ENCODE results near the gene CIAO2B. TPM values are rescaled to one million over a fixed set of nuclear protein-coding genes. Genes with fewer than 3 reads are reported as not detected.

CIAO2B gene
- polyA plus RNA-seq, 1 experiment, result 171 TPM

- no peak overlapping the region for H3K4me3 ChIP-seq (ENCODE audit: low read depth, low read length)
- ChIA-PET CTCF (interaction anchor here (0.7 to 5.4 kb wide), 10 partner anchors 11 to 258 kb away, joined by 3 to 118 read pairs (median 4); no protein-coding TSS in a partner anchor), POLR2A (no interaction called here)
- peak; percentile 61 for DNase-seq (ENCODE audit: low read depth)
- peaks cover 1% of the 10 kb centered on the region; the same call in 1 of the 2 replicates for H3K27me3 ChIP-seq (ENCODE audit: control insufficient read depth, insufficient read depth, low read length)
- H3K36me3 ChIP-seq (ENCODE audit: control insufficient read depth, insufficient read depth, low read length), result no peaks in the 10 kb centered on the region
- TF ChIP-seq, protein P1, sequence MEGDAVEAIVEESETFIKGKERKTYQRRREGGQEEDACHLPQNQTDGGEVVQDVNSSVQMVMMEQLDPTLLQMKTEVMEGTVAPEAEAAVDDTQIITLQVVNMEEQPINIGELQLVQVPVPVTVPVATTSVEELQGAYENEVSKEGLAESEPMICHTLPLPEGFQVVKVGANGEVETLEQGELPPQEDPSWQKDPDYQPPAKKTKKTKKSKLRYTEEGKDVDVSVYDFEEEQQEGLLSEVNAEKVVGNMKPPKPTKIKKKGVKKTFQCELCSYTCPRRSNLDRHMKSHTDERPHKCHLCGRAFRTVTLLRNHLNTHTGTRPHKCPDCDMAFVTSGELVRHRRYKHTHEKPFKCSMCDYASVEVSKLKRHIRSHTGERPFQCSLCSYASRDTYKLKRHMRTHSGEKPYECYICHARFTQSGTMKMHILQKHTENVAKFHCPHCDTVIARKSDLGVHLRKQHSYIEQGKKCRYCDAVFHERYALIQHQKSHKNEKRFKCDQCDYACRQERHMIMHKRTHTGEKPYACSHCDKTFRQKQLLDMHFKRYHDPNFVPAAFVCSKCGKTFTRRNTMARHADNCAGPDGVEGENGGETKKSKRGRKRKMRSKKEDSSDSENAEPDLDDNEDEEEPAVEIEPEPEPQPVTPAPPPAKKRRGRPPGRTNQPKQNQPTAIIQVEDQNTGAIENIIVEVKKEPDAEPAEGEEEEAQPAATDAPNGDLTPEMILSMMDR (IDR thresholded peaks at IDR 0.05; ENCODE audit: insufficient read depth, low read depth, low read length), result no peak
Measured at GRCh38 chr16:66926961-66927436, 7.2 kb downstream of the CIAO2B start.

DNA sequence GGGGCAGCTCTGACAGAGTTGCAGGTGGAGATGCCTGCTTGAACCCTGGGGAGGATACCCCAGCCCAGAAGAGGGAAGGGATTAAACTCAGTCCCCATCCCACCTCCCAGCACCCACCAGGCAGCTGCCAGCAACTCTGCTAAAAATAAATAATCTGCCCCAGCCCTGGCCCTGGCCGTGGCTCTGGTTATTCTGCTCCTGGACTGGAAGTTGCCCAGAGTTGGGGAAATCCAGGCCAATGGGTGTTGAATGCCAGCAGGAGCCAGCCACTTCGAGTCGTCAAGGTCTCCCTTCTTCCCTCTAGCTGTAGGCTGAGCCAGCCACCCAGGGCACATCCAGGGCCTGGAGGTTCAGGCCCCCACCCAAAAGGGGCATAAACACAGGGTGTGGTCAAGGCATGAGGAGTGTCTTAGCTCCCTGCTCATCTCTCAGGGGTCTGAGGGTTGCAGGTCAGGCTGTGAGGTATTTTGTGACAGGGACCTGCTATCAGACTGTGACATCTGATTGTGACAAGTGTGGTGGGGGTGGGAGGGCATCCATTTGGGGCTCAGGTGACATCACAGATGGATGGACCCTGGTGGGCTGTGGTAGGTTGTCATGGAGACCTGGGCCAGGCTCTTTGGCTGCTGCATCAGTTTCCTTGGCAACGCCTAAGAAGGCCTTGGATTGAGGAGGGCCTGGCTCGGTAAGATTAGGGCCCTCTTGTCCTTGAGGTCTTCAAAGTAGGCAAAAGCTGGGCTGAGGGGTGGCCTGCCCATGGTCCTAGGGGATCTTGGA is 7.8 kb downstream of the CIAO2B start:
- CTCF ChIA-PET, result interaction anchor here (0.7 to 5.4 kb wide), 8 partner anchors 16 to 259 kb away, joined by 3 to 118 read pairs (median 4); no protein-coding TSS in a partner anchor
- no peak overlapping the region for H3K4me3 ChIP-seq (ENCODE audit: low read depth, low read length)
- POLR2A ChIA-PET, result no interaction called here
- no peak for DNase-seq (ENCODE audit: low read depth)
- TF ChIP-seq, protein P1 (IDR thresholded peaks at IDR 0.05; ENCODE audit: insufficient read depth, low read depth, low read length), result no peak
- no peaks in the 10 kb centered on the region for H3K36me3 ChIP-seq (ENCODE audit: control insufficient read depth, insufficient read depth, low read length)
- H3K27me3 ChIP-seq (ENCODE audit: control insufficient read depth, insufficient read depth, low read length), result peaks cover 2% of the 10 kb centered on the region; the same call in 1 of the 2 replicates

DNA sequence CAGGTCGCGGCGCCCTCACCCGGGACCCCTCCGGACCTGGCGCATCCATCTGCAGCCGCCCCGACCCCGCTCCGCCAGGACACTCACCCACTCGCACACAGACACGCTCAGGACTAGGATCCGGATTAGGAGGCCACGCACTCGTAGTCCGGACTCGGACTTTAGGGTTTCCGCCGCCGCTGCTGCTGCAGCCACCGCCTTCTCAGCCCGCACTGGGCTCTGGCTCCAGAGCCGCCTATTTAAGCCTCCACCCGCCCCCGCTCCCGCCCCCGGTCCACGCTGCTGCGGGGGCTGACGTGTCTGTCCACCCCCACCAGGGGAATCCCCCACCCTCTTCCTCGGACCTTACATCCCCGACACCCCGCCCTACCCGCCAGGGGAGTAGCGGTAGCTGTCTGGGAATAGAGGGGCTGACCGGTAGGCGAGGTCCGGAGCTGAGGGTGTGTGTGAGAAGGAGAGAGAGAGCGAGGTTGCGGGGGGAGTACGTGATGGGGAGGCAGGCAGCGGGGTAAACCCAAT is 8.8 kb downstream of the CIAO2B start, which contains the start of gene RRAD:
RRAD (minus strand) TSS at position 214 of the 519 bp plus-strand sequence. CDS start 356 bp downstream, outside the sequence.
- H3K27me3 ChIP-seq (ENCODE audit: control insufficient read depth, insufficient read depth, low read length), result peaks cover 5% of the 10 kb centered on the region; the same call in 1 of the 2 replicates
- ChIA-PET POLR2A (no interaction called here), CTCF (interaction anchor here (1.8 to 5.4 kb wide), 2 partner anchors 29 to 38 kb away, joined by 4 to 118 read pairs; no protein-coding TSS in a partner anchor)
- DNase-seq (ENCODE audit: low read depth), result no peak
- no peaks in the 10 kb centered on the region for H3K36me3 ChIP-seq (ENCODE audit: control insufficient read depth, insufficient read depth, low read length)
- TF ChIP-seq, protein P1 (IDR thresholded peaks at IDR 0.05; ENCODE audit: insufficient read depth, low read depth, low read length), result no peak
- peak within 1 kb of the TSS; percentile 45 for H3K4me3 ChIP-seq (ENCODE audit: low read depth, low read length)

GRCh38 chr16:66924527-66925321 is 9.5 kb downstream of the CIAO2B start:
- ChIA-PET CTCF (interaction anchor here (5.4 kb wide), 1 partner anchor 28 kb away, joined by 118 read pairs; no protein-coding TSS in a partner anchor), POLR2A (no interaction called here)
- Histone ChIP-seq H3K27me3 (ENCODE audit: control insufficient read depth, insufficient read depth, low read length) (peaks cover 9% of the 10 kb centered on the region), H3K36me3 (ENCODE audit: control insufficient read depth, insufficient read depth, low read length) (no peaks in the 10 kb centered on the region), H3K4me3 (ENCODE audit: low read depth, low read length) (peak overlapping the region; percentile 45)
- TF ChIP-seq, protein P1 (IDR thresholded peaks at IDR 0.05; ENCODE audit: insufficient read depth, low read depth, low read length), result no peak
- no peak for DNase-seq (ENCODE audit: low read depth)
